Stimulated activated CD8-positive, alpha-beta memory T cell treated with anti-CD3 and anti-CD28 coated beads, Interleukin-4, amount 100 ng/mL, for 1 hour (primary cell): ENCODE measurements around the gene EPC1.
"Not testable (repeated sequence)": the region's sequence is repeated elsewhere in the genome, so short reads cannot be mapped to it uniquely, and the experiment has no call there.

Experiments used
- DNase-seq, 2 donors: peaks; one replicate each; pipeline ENCODE4 v3.0.0-alpha.2; 2020; ENCODE audit warnings: low read depth in 2 of 2, low spot score in 1 of 2

The EPC1 gene

DNA sequence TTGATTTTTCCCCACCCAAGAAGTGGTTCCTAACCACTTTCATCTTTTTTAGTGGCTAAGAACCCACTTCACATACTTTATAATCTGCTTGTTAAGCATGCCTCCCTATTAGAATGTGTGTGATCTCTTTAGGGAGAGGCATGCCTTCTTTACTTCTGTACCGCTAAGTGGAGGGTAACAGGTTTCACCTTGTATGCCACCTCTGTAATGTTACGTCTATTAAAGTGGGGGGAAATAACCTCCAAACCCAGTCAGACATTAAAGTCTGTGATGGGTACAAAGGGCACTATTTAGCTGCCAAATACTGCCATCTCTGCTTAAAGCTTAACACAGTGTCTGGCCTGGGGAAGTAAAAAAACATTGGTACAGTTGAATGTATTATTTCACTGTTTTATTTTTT, 51.9 kb downstream of the EPC1 start:
- no peak for DNase-seq

DNA sequence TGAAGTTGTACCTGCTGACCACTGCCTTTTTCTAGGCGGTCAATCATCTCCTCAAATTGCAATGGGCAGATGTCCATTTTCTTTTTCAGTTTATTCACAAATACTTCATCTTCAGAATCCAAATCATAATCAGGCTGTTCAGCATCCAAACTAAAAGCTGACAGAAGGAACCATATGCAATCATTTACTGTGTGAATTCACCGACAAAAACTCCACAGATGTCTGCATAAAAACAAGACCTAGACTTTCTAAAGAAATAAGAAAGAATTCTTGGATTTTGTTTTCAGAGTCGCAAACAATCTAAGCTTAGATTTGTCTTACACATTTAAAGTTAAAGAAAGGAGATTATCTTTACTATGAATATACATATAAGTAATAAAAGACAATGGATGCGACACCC, 53.4 kb downstream of the EPC1 start:
- no peak for DNase-seq

DNA sequence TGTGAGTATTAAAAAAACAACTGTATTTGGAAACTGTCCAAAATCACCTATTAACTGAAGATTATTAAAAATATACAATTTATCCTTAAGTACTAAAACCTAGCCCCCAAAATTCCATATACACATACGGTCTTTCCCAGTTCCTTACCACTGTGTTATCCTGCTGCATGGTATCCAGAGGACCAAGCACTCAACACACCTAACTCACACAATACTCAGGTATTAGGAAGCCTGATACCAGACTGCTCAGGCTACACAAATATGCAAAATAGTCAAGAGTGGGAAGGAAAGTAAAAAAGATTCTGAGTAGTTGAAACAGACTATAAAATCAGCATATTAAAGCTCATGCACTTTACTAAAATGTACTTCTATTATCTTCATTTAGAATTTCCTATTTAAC, 67.2 kb downstream of the EPC1 start:
- no peak for DNase-seq

DNA sequence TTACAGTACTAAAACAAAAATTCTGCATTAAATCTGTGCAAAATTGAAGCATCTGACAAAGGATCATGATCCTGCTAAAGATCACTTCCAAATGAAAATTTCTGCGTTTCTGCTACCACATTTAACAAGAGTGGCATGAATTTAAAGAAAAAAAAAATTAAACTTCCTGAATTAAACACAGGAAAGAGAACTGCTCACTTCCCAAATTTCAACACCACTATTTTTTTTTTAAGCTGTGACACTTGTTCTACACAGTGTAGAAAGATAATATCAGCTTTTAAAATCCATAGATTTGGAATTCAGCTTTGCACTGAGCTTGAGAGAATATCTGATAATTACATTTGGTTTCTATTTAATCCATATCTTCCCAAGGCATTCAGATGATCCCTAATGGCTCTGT, 73.6 kb downstream of the EPC1 start:
- DNase-seq, result no peak

DNA sequence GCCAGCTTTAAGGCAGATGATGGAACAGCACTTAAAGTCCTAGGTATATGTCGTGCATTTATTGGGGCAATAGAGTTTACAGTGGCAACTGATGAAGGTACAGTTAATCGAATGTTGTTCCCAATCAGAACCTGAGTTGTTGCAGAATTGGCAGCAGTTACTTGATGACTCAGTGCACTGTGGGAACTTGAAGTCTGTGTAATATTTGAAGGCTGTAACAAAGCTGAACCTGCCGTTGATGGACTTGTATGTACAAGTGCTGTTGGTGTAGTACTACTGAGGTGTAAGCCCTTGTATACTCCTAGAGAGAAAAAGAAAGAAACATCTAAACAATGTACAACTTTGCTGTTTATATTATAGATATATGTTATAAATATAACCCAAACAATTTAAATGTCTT, 75.3 kb downstream of the EPC1 start:
- no peak for DNase-seq

DNA sequence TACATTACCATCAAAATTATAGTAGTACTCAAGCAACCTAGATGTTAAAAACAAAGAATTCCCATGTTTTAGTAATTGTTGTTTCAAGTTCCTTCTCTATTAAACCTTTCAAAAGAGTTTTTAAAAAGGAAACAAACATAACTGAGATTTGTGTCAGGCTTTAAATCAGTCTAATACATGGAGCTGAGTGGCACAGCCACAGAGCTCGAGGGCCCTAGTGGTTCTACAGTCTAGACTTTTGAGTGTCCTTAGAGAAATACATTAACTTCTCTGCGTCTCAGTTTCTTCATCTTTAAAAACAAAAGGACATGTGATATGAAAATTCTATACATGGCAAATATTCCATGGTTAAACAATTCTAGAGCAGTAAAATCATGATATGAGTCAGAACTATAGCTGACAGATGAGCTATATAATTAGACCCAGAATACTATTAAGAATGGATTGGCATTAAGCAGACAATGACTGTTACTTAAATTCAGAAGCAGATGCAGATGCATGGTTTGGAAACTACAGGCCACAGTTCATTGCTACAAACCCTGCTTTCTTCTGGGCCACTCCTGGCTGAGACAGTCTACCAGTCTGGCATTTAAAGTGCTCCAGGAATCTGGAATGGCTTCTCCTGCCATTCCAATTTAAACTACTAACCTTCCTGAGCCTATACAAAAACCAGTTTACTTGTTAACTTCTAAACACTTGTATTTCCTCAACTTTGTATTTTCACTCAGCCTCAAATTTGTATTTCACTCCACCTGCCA, 77.4 kb downstream of the EPC1 start:
- DNase-seq, result no peak

DNA sequence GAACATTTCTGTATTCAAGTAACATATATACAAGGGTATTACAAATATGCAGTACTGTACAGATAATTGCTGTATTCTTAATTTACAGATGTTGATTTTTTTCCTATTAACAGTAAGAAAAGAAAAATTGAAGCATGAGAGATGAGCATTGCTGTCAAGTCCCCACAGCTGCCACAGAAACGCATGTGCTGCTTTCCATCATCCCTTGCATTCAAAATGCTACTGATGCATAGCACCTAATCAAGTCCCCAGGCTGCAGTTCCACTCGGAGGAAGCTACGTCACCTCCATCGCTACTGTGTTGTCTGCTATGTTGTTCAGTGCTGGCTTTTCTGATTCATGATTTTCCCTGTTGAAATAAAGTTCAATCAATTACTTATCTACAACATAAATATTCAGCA, 78.2 kb downstream of the EPC1 start:
- no peak for DNase-seq

DNA sequence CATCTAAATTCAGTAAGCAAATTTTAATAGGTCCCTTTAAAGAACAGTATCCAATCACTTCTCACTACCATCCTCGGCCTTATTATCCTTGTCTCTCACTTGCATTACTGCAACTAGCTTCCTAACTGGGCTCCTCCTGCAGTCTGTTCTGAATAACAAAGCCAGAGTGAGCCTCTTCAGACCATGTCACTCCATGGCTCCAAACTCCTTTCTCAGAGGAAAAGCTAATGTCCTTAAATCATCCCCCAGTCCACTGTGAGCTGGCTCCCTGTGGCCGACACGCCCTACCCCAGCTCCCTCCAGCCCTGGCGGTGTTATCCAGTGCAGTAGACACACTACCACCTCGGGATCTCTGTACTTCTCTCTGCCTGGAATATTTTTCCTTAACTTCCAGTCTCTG, 80.0 kb downstream of the EPC1 start:
- DNase-seq, result no peak

DNA sequence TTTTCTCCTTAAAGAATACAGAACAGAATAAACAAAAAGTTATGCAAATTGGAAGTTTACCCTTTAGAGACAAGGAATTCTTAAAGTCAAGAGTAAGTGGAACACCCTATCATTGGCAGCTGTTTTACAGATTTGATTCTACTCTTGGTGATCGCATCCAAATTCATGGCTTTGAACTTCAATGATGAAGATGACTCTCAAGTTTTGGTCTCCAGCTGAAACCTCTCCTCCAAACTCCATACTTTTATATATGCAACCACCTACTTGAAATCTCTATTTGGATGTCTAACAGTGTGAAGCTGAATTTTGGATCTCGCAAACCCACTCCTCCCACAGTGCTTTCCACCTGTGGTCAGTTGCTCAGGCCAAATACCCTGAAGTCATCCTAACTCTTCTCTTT, 80.4 kb downstream of the EPC1 start:
- no peak for DNase-seq

DNA sequence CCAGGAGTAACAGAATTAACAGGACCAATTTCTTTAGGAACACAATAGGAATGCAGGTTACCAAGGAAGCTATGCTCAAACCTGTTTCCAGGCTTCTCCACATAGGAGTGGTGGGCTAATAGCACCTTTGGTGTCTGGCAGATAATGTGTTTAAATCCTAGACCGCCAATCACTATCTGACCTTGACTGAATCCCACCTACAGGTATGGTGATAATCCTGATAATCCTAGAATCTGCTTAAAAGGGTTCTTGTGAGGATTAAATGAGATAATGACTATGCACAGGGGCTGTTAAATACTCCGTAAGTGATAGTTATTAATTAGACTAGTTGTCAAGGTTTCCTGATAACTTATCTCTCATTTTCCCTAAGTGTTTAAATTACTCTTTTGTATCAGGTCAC, 81.2 kb downstream of the EPC1 start:
- no peak for DNase-seq

DNA sequence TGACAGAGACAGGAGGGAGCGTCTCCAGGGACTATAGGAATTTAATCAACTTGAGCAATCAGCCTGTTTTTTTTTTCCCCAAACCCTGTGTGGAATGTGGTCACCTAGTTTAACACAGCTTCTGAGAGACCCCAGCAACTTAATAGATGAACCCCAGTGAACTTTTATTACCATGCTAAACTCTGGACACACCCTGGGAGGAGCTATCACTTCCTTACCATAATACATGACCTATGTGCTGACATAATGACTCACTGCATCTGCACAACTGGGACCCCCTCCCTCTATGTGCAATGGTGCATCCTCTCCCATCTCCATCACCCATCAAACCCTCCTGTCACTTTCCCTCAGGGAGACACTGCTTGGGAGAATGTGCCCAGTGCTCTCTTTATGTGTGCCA, 83.7 kb downstream of the EPC1 start:
- no peak for DNase-seq

DNA sequence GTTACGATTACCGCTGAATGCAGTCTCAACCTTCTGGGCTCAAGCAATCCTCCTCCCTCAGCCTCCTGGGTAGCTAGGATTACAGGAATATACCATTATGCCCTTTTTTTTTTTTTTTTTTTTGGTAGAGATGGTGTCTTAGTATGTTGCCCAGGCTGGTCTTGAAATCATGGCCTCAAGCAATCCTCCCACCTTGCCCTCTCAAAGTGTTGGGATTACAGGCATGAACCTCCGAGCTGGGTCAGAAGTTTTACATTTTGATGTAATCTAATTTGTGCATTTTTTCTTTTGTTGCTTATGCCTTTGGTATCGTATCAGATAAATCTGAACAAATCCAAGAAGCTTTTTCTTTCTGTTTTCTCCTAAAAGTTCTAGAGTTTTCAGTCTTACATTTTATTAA, 87.4 kb downstream of the EPC1 start:
- DNase-seq, result no peak

DNA sequence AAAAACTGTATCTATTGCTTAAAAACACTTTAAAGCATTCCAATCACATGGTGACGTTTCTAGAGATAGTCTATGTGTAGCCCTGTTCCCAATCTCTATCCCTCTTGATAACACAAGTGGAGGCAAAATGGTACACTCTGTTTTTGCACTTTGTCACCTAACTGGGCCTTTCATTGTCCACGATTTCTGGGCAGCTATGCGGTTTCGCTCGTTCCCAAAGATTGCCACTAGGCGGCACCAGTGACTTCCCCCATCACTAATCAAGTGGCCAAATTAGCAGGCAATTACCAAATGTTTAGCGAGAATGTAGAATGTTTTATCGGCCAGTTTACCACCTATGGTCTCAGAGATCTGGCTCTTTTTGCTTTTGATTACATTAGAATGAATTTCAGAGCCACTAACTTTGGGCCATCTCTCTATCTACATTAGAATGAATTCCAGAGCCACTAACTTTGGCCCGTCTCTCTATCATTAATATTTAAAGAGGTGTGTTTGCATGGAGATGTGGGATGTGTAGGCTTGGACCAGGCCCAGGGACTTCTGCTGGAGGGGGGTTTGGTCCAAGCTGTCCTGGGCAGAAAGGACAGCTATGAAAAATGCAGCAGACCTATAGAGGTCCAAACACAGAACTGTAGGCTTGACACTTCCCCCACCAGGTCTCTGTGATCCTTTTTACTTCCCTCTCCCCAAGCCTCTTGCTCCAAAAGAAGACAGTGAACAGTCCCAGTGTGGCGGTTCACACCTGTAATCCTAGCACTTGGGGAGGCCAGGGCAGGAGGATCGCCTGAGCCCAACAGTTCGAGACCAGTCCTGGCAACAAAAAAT, 90.1 kb downstream of the EPC1 start:
- peak; percentile 39 to 49 for DNase-seq

DNA sequence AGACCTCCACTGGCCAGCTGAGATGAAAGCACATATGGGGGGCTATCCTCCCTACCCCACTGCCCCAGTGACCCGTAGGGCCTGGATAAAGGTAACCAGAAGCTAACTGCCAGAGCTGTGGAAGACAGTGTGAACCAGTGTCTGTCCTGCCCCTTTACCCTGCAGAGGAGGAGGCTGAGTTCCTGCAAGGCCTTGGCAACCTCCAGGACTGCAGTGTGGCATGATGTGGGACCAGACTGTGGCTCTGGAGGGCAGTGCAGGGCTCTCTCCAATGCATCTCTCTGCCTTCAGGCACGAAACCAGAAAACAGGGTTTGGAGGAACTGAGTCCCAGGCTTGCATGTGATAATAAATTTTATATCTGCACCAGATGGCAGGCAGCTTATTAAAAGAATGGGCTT, 93.1 kb downstream of the EPC1 start:
- no peak for DNase-seq

DNA sequence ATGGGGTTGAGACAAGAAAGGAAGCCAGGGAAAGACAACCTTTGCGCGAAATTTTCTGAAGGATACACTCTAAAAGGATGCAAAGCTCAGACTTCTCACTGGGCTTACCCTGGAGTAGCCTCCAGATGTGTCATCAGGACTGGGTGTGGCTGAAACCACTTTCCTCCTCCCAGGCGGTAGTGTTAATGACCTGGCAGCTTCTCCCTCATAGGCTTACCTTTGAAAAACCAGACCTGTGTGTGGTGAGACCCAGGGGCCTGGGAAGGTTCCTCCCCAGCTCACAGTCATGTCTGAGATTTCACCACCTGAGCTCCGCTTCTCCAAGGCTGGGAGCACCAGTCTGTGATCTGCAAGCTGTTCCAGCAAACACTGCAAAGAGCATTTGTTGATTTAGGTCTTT, 93.7 kb downstream of the EPC1 start:
- no peak for DNase-seq

DNA sequence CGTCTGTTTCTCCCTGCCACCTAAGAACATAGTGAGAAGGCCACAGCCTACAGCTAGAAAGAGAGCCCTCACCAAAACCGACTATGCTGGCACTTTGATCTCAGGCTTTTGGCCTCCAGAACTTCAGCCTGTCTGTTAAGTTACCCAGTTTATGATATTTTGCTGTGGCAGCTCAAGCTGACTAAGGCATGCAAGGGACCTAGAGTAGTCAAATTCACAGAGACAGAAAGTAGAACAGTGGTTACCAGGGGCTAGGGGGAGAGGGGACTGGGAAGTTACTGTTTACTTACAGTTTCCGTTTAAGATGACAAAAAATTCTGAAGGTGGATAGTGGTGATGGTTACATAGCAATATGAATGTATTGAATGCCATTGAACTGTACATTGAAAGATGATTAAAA, 96.5 kb downstream of the EPC1 start:
- not testable (repeated sequence) for DNase-seq

DNA sequence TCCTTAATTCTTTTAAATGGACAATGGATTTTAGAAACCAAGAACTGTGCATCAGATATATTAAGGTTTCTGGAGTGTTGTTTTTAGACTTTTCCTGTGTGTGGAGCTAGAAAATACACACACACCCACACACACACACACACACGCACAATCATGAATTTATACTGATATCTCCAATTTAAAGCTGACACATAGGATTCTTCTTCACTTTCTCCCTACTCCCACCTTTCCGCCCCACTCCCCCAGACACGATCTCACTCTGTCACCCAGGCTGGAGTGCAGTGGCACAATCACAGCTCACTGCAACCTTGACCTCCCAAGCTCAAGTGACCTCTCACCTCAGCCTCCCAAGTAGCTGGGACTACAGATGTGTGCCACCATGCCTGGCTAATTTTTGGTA, 100.3 kb downstream of the EPC1 start:
- DNase-seq, result no peak

DNA sequence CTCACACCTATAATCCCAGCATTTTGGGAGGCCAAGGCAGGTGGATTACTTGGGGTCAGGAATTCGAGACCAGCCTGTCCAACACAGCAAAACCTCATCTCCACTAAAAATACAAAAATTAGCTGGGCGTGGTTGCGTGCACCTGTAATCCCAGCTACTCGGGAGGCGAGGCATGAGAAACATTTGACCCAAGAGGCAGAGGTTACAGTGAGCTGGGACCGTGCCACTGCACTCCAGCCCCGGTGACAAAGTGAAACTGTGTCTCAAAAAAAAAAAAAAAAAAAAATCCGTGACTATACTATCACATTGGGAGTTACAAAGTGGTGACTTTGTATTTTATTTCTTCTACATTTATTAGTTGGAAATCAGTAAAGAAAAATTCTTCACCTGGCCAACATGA, 101.2 kb downstream of the EPC1 start:
- DNase-seq, result no peak

DNA sequence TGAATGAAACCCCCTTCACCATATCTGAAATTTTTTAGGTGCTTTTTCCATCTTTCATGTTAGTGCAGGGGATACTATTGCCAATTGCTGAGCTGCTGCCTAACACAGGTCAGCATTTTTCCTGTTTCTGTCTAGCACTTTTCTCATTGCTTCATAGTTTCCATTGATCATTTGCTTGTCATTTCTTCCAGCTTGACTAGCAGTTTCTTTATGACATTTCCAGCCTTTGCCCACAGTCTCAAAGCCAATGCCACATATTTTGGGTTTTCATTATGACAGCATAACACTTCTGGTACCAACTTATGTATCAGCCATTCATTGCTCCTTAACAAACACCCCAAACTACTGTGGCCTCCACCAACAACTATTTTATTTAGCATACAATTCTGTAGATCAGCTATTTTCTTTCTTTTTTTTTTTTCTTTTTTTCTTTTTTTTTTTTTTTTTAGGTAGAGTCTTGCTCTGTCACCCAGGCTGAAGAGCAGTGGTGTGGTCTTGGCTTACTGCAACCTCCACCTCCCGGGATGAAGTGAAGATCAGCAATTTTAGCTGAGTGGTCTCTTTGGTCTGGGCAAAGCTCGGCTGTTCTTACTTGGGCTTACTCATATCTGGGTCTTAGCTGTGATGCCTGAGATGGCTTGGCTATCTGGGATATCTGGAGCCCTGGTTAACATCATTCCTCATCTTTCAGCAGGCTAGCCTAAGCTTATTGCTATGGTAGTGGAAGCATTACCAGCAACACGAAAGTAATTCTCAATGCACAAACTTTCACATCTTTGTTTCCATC, 102.3 kb downstream of the EPC1 start:
- DNase-seq, result no peak

DNA sequence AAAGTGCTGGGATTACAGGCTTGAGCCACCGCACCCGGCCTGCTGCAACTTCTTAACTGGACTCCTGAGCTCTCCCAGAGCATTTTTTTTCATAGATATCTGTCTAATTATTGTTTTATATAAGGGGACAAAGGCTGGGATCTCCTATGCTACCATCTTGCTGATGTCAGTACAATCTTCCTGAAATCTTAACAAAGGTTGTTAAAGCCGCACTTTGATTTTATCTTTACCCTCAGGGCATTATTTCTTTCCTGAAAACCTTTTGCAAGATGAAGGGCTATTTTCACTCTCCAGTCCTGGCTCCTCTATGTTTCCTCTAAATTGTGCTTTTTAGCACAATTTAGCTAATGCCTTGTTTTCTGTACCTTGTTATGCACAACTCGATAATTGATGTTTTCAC, 102.9 kb downstream of the EPC1 start:
- DNase-seq, result no peak

DNA sequence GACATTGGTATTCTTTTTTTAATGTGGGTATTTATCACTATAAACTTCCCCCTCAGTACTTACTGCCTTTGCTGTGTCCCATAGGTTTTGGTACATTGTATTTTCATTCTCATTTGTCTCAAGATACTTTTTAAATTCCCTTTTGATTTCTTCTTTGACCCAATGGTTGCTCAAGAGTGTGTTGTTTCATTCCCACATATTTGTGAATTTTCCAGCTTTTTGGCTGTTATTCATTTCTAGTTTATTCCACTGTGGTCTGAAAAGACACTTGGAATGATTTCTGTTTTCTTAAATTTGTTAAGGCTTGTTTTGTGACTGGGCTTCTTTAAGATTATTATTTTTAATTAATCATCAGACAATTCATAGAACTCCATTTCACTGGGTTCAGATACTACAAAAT, 105.0 kb downstream of the EPC1 start:
- no peak for DNase-seq

DNA sequence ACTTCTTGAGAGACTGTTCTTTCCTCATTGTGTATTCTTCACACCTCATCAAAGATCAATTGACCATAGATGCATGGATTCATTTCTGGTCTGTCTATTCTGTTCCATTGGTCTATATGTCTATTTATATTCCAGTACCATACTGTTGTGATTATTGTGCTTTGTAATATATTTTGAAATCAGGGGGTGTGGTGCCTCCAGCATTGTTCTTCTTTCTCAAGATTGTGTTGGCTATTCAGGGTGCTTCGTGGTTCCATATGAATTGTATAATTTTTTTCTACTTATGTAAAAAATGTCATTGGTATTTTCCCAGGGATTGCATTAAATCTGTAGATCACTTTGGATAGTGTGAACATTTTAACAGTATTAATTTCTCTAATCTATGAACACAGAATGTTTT, 106.5 kb downstream of the EPC1 start:
- no peak for DNase-seq
